H9 (cell line): ENCODE data around the gene PCDH9. TPM values are rescaled to one million over a fixed set of nuclear protein-coding genes. Genes with fewer than 3 reads are reported as not detected.

ENCODE experiments used
- DNase-seq: peaks from one replicate; pipeline ENCODE4 v3.0.0-alpha.2; 2017
- H2AFZ ChIP-seq: one replicate; pipeline ENCODE4 v1.6.1; 2013; ENCODE audit warnings: mild to moderate bottlenecking, low read length, control low read depth, moderate library complexity
- H2AK5ac ChIP-seq: 2 replicates; pipeline ENCODE4 v1.6.1; 2013; ENCODE audit warnings: low read length, control low read depth, mixed read lengths; ENCODE audit not compliant: insufficient read length
- H2BK120ac ChIP-seq: one replicate; pipeline ENCODE4 v1.6.1; 2013; ENCODE audit warnings: low read depth, mild to moderate bottlenecking, low read length, control low read depth, inconsistent platforms; ENCODE audit not compliant: poor library complexity, severe bottlenecking
- H2BK12ac ChIP-seq: 2 replicates; pipeline ENCODE4 v1.6.1; 2013; ENCODE audit warnings: low read length, control low read depth, mixed read lengths, low read depth; ENCODE audit not compliant: insufficient read length
- H2BK15ac ChIP-seq: 2 replicates; pipeline ENCODE4 v1.6.1; 2013; ENCODE audit warnings: low read depth, low read length, control low read depth
- H2BK20ac ChIP-seq: one replicate; pipeline ENCODE4 v1.6.1; 2013; ENCODE audit warnings: low read depth, mild to moderate bottlenecking, low read length, control low read depth, inconsistent platforms; ENCODE audit not compliant: poor library complexity, severe bottlenecking
- H2BK5ac ChIP-seq: 2 replicates; pipeline ENCODE4 v1.6.1; 2013; ENCODE audit warnings: low read length, control low read depth, mixed read lengths; ENCODE audit not compliant: insufficient read length
- H3K14ac ChIP-seq: 2 replicates; pipeline ENCODE4 v1.6.1; 2013; ENCODE audit warnings: low read length, control low read depth; ENCODE audit not compliant: insufficient read depth
- H3K18ac ChIP-seq: 2 replicates; pipeline ENCODE4 v1.6.1; 2013; ENCODE audit warnings: low read depth, mild to moderate bottlenecking, mixed read lengths, low read length, control low read depth; ENCODE audit not compliant: insufficient read length
- H3K23ac ChIP-seq: 2 replicates; pipeline ENCODE4 v1.6.1; 2013; ENCODE audit warnings: low read length, control low read depth, mixed read lengths, low read depth; ENCODE audit not compliant: insufficient read length
- H3K23me2 ChIP-seq: 2 replicates; pipeline ENCODE4 v1.6.1; 2013; ENCODE audit warnings: low read depth, mild to moderate bottlenecking, mixed read lengths, low read length, control low read depth; ENCODE audit not compliant: insufficient read length, poor library complexity, severe bottlenecking
- H3K27ac ChIP-seq: 2 replicates; pipeline ENCODE4 v1.5.1; 2013; ENCODE audit warnings: low read length, control low read depth, mixed read lengths, low read depth; ENCODE audit not compliant: insufficient read length
- H3K27me3 ChIP-seq: 2 replicates; pipeline ENCODE4 v1.6.1; 2013; ENCODE audit warnings: low read length, control low read depth, inconsistent platforms; ENCODE audit not compliant: insufficient read depth
- H3K4ac ChIP-seq: 2 replicates; pipeline ENCODE4 v1.6.1; 2013; ENCODE audit warnings: low read depth, mild to moderate bottlenecking, control low read depth, inconsistent platforms, low read length, moderate library complexity
- H3K4me1 ChIP-seq: 2 replicates; pipeline ENCODE4 v1.6.1; 2013; ENCODE audit warnings: low read length, control low read depth, inconsistent platforms; ENCODE audit not compliant: insufficient read depth
- H3K4me2 ChIP-seq: 2 replicates; pipeline ENCODE4 v1.6.1; 2013; ENCODE audit warnings: low read length, control low read depth, mixed read lengths; ENCODE audit not compliant: insufficient read length, insufficient read depth
- H3K56ac ChIP-seq: 2 replicates; pipeline ENCODE4 v1.6.1; 2013; ENCODE audit warnings: low read depth, mild to moderate bottlenecking, mixed read lengths, low read length, control low read depth; ENCODE audit not compliant: insufficient read length
- H3K79me1 ChIP-seq: 2 replicates; pipeline ENCODE4 v1.6.1; 2013; ENCODE audit warnings: low read depth, mild to moderate bottlenecking, moderate library complexity, low read length, control low read depth, inconsistent platforms; ENCODE audit not compliant: insufficient read depth, poor library complexity, severe bottlenecking
- H3K79me2 ChIP-seq: 2 replicates; pipeline ENCODE4 v1.6.1; 2013; ENCODE audit warnings: low read length, control low read depth, inconsistent platforms; ENCODE audit not compliant: insufficient read depth
- H3K9ac ChIP-seq: 2 replicates; pipeline ENCODE4 v1.6.1; 2013; ENCODE audit warnings: low read length, control low read depth, mixed read lengths; ENCODE audit not compliant: insufficient read length; ENCODE audit errors: extremely low read depth
- H3K9me3 ChIP-seq: one replicate; pipeline ENCODE4 v1.6.1; 2013; ENCODE audit warnings: low read depth, low read length, inconsistent platforms; ENCODE audit not compliant: control insufficient read depth
- H3T11ph ChIP-seq: one replicate; pipeline ENCODE4 v1.6.1; 2013; ENCODE audit warnings: mild to moderate bottlenecking, low read length, control low read depth, inconsistent platforms
- H4K20me1 ChIP-seq: one replicate; pipeline ENCODE4 v1.6.1; 2013; ENCODE audit not compliant: control insufficient read depth, insufficient read length, insufficient read depth
- H4K5ac ChIP-seq: 2 replicates; pipeline ENCODE4 v1.6.1; 2013; ENCODE audit warnings: low read depth, mild to moderate bottlenecking, mixed read lengths, low read length, control low read depth; ENCODE audit not compliant: insufficient read length
- H4K8ac ChIP-seq: replicated peaks from 2 replicates; pipeline ENCODE4 v1.6.1; 2013; ENCODE audit warnings: low read length, control low read depth, mixed read lengths, low read depth; ENCODE audit not compliant: insufficient read length
- H4K91ac ChIP-seq: 2 replicates; pipeline ENCODE4 v1.6.1; 2013; ENCODE audit warnings: low read depth, mild to moderate bottlenecking, moderate library complexity, mixed read lengths, low read length, control low read depth; ENCODE audit not compliant: insufficient read length
- H3K27ac Mint-ChIP-seq, 3 experiments: 2 replicates in 2 of 3; 3 replicates in 1 of 3; pipeline ENCODE4 v1.8.0; 2020 to 2021; ENCODE audit warnings: mixed read lengths in 3 of 3, mild to moderate bottlenecking in 1 of 3, moderate library complexity in 1 of 3
- H3K27me3 Mint-ChIP-seq: 2 replicates; pipeline ENCODE4 v1.8.0; 2021; ENCODE audit warnings: low read depth, mild to moderate bottlenecking, moderate library complexity, mixed read lengths
- H3K36me3 Mint-ChIP-seq, 3 experiments: 2 replicates in 2 of 3; 3 replicates in 1 of 3; pipeline ENCODE4 v1.8.0; 2020 to 2021; ENCODE audit warnings: low read depth in 3 of 3, mixed read lengths in 3 of 3; ENCODE audit not compliant: insufficient read depth in 1 of 3
- H3K4me1 Mint-ChIP-seq, 2 experiments: 2 replicates each; pipeline ENCODE4 v1.8.0; 2020; ENCODE audit warnings: mixed read lengths in 2 of 2
- H3K4me3 Mint-ChIP-seq, 2 experiments: 2 replicates in 1 of 2; 3 replicates in 1 of 2; pipeline ENCODE4 v1.8.0; 2020 to 2021; ENCODE audit warnings: mild to moderate bottlenecking in 2 of 2, mixed read lengths in 2 of 2, moderate library complexity in 1 of 2
- H3K9me3 Mint-ChIP-seq, 2 experiments: 2 replicates in 1 of 2; 3 replicates in 1 of 2; pipeline ENCODE4 v1.8.0; 2020; ENCODE audit warnings: mild to moderate bottlenecking in 2 of 2, mixed read lengths in 2 of 2, moderate library complexity in 1 of 2
- CTCF ChIP-seq: fragments of 200-600 bp; sonication (generic); conservative IDR thresholded peaks from 3 replicates; pipeline ENCODE4 v1.8.0; 2021; ENCODE audit warnings: antibody characterized with exemption, mild to moderate bottlenecking
- WGBS: extraction: QIAGEN DNeasy Blood & Tissue Kit; methylation state at CpG from one replicate; pipeline ENCODE4 v1.1.7; 2013; ENCODE audit warnings: missing lambda C conversion rate, low lambda C conversion rate, mixed read lengths; ENCODE audit not compliant: insufficient read length; ENCODE audit errors: extremely low coverage; 5-methylcytosine and 5-hydroxymethylcytosine counted together
- total RNA-seq: library from RNA; stranded (reverse); gene quantifications from 2 replicates; pipeline ENCODE4 v1.2.1, GENCODE V29; 2021

Gene PCDH9
- total RNA-seq, 1 experiment from 2014 or later, result 0.11 TPM

- H4K5ac ChIP-seq, result no peak overlapping the region
These were observed 42.9 kb upstream of the PCDH9 start for GRCh38 chr13:67273001-67273400.

More at GRCh38 chr13:67273001-67273400, 42.9 kb upstream of the PCDH9 start:
- no peaks in the 10 kb centered on the region; a peak in 1 of 7 replicates for H3K36me3 Mint-ChIP-seq
- Histone ChIP-seq H2BK12ac (no peak overlapping the region), H2AFZ (no peak overlapping the region), H4K8ac (no peak overlapping the region), H3K27ac (no peak overlapping the region), H3K4ac (no peak overlapping the region), H4K91ac (no peak overlapping the region), H2BK15ac (no peak overlapping the region), H3K79me2 (no peaks in the 10 kb centered on the region), H3K9ac (no peak overlapping the region), H2BK5ac (no peak overlapping the region), H3K23me2 (no peaks in the 10 kb centered on the region), H3K27me3 (no peaks in the 10 kb centered on the region), H3K18ac (no peak overlapping the region), H3K14ac (no peak overlapping the region), H3T11ph (no peak overlapping the region), H3K79me1 (no peaks in the 10 kb centered on the region), H2BK20ac (no peak overlapping the region), H3K4me2 (no peak overlapping the region), H2BK120ac (no peak overlapping the region), H4K20me1 (no peaks in the 10 kb centered on the region), H2AK5ac (no peak overlapping the region), H3K4me1 (peaks cover 6% of the 10 kb centered on the region; the same call in 1 of the 2 replicates), H3K9me3 (no peaks in the 10 kb centered on the region), H3K23ac (no peak overlapping the region), H3K56ac (no peak overlapping the region)
- no peak for TF ChIP-seq CTCF
- H3K27me3 Mint-ChIP-seq, result peaks cover 2% of the 10 kb centered on the region
- H3K4me1 Mint-ChIP-seq, result peaks cover 8 to 10% of the 10 kb centered on the region in 2 experiments
- no CpG with 5 or more reads among the region's 1 CpG for WGBS
- no peaks in the 10 kb centered on the region for H3K9me3 Mint-ChIP-seq
- no peak for DNase-seq
- H3K27ac Mint-ChIP-seq, result no peak overlapping the region
- H3K4me3 Mint-ChIP-seq, result no peak overlapping the region
